IMR-90 (cell line): ENCODE results near the gene SNX15. TPM values are rescaled to one million over a fixed set of nuclear protein-coding genes. Genes with fewer than 3 reads are reported as not detected.
A peak's percentile ranks its signal among the peaks of the same experiment; 100 is the strongest.

Source experiments
- ATAC-seq: fragments of 200-7000 bp; cut with Tn5 transposase; 2 replicates; pipeline ENCODE4 v1.9.1; 2020; ENCODE audit warnings: low read depth, mild to moderate bottlenecking, moderate library complexity
- BruUV-seq: library from RNA; stranded (reverse); fragments of 400-500 nt; replicated peaks from 2 replicates; lab custom pipeline; 2021; lab: Mats Ljungman, UMichigan
- CTCF ChIA-PET: fragments of 300-600 bp; formaldehyde crosslinking; extraction: SDS; loops from one replicate; lab custom pipeline; 2021; ENCODE audit warnings: antibody characterized with exemption; lab: Yijun Ruan, JAX
- POLR2A ChIA-PET: fragments of 300-600 bp; sonication (Branson Sonifier 250); formaldehyde crosslinking; loops from one replicate; lab custom pipeline; 2022; ENCODE audit warnings: antibody characterized with exemption; ENCODE audit not compliant: unreplicated experiment; lab: Charles Lee
- DNase-seq: peaks from one replicate; pipeline ENCODE4 v3.0.0; 2013
- H2AFZ ChIP-seq: replicated peaks from 2 replicates; pipeline ENCODE3; 2013; ENCODE audit warnings: low read length, mild to moderate bottlenecking; ENCODE audit not compliant: poor library complexity
- H2AK5ac ChIP-seq: 2 replicates; pipeline ENCODE4 v1.6.1; 2013; ENCODE audit warnings: low read depth, low read length, inconsistent platforms
- H2AK9ac ChIP-seq: replicated peaks from 2 replicates; pipeline ENCODE3; 2013; ENCODE audit warnings: mild to moderate bottlenecking, low read depth, low read length, moderate library complexity; ENCODE audit not compliant: poor library complexity
- H2BK120ac ChIP-seq: 2 replicates; pipeline ENCODE4 v1.6.1; 2013; ENCODE audit warnings: low read depth, low read length, inconsistent platforms
- H2BK15ac ChIP-seq: 3 replicates; pipeline ENCODE4 v1.6.1; 2013; ENCODE audit warnings: low read depth, low read length, inconsistent platforms
- H2BK20ac ChIP-seq: 2 replicates; pipeline ENCODE4 v1.6.1; 2013; ENCODE audit warnings: low read depth, mild to moderate bottlenecking, inconsistent platforms, low read length, moderate library complexity
- H2BK5ac ChIP-seq: 2 replicates; pipeline ENCODE4 v1.6.1; 2013; ENCODE audit warnings: mild to moderate bottlenecking, low read depth, low read length, inconsistent platforms; ENCODE audit not compliant: poor library complexity, severe bottlenecking
- H3K14ac ChIP-seq: replicated peaks from 2 replicates; pipeline ENCODE4 v1.6.1; 2013; ENCODE audit warnings: low read depth, low read length, inconsistent platforms
- H3K18ac ChIP-seq: 2 replicates; pipeline ENCODE4 v1.6.1; 2013; ENCODE audit warnings: low read depth, low read length, control low read depth
- H3K23ac ChIP-seq: 2 replicates; pipeline ENCODE4 v1.6.1; 2013; ENCODE audit warnings: low read depth, low read length, inconsistent platforms
- H3K27ac ChIP-seq: 2 replicates; pipeline ENCODE4 v1.5.1; 2013; ENCODE audit warnings: mild to moderate bottlenecking, control low read depth, low read length; ENCODE audit not compliant: insufficient read depth
- H3K27me3 ChIP-seq: 2 replicates; pipeline ENCODE4 v1.6.1; 2013; ENCODE audit warnings: low read length; ENCODE audit not compliant: control insufficient read depth, insufficient read depth
- H3K36me3 ChIP-seq: 2 replicates; pipeline ENCODE4 v1.6.1; 2013; ENCODE audit warnings: low read length, mixed read lengths; ENCODE audit not compliant: control insufficient read depth, insufficient read depth
- H3K4ac ChIP-seq: 2 replicates; pipeline ENCODE4 v1.6.1; 2013; ENCODE audit warnings: low read depth, low read length, inconsistent platforms
- H3K4me1 ChIP-seq: 2 replicates; pipeline ENCODE4 v1.6.1; 2013; ENCODE audit warnings: low read length, mixed read lengths; ENCODE audit not compliant: control insufficient read depth, insufficient read depth
- H3K4me2 ChIP-seq: 2 replicates; pipeline ENCODE4 v1.6.1; 2013; ENCODE audit warnings: low read depth, mild to moderate bottlenecking, control low read depth, low read length, moderate library complexity
- H3K4me3 ChIP-seq: 2 replicates; pipeline ENCODE4 v1.5.1; 2013; ENCODE audit warnings: low read depth, mild to moderate bottlenecking, control low read depth, low read length, moderate library complexity; ENCODE audit not compliant: insufficient read depth
- H3K56ac ChIP-seq: 2 replicates; pipeline ENCODE4 v1.6.1; 2013; ENCODE audit warnings: low read length, inconsistent platforms; ENCODE audit not compliant: insufficient read depth; ENCODE audit errors: extremely low read depth
- H3K79me1 ChIP-seq, 2 experiments: 2 replicates each; pipeline ENCODE4 v1.6.1; 2013; ENCODE audit warnings: low read length in 2 of 2, inconsistent platforms in 1 of 2, low read depth in 1 of 2
- H3K9ac ChIP-seq: 2 replicates; pipeline ENCODE4 v1.6.1; 2013; ENCODE audit warnings: low read depth, low read length, control low read depth
- H3K9me1 ChIP-seq: 2 replicates; pipeline ENCODE4 v1.6.1; 2013; ENCODE audit warnings: low read length, inconsistent platforms; ENCODE audit not compliant: insufficient read depth
- H3K9me3 ChIP-seq: 2 replicates; pipeline ENCODE4 v1.6.1; 2013; ENCODE audit warnings: low read length; ENCODE audit not compliant: control insufficient read depth, insufficient read depth
- H4K20me1 ChIP-seq: 2 replicates; pipeline ENCODE4 v1.6.1; 2013; ENCODE audit warnings: low read length, inconsistent platforms; ENCODE audit not compliant: insufficient read depth
- H4K5ac ChIP-seq: 2 replicates; pipeline ENCODE4 v1.6.1; 2013; ENCODE audit warnings: mild to moderate bottlenecking, low read depth, low read length, control low read depth
- H4K8ac ChIP-seq, 2 experiments: 2 replicates each; pipeline ENCODE4 v1.6.1; 2013; ENCODE audit warnings: low read depth in 2 of 2, low read length in 2 of 2, control low read depth in 1 of 2, inconsistent platforms in 1 of 2
- H4K91ac ChIP-seq: 2 replicates; pipeline ENCODE4 v1.6.1; 2013; ENCODE audit warnings: low read depth, low read length, inconsistent platforms; ENCODE audit not compliant: insufficient read depth
- CEBPB ChIP-seq: IDR thresholded peaks from 2 replicates; pipeline ENCODE4 v1.6.1; 2012; ENCODE audit warnings: low read depth, low read length, improper control_type of control experiment
- CHD1 ChIP-seq: IDR thresholded peaks from 2 replicates; pipeline ENCODE4 v1.6.1; 2012; ENCODE audit warnings: low read depth, low read length, improper control_type of control experiment
- MAFK ChIP-seq: IDR thresholded peaks from 2 replicates; pipeline ENCODE4 v1.6.1; 2012; ENCODE audit warnings: low read depth, low read length, improper control_type of control experiment
- MXI1 ChIP-seq: IDR thresholded peaks from 2 replicates; pipeline ENCODE4 v1.6.1; 2012; ENCODE audit warnings: low read depth, mild to moderate bottlenecking, low read length, moderate library complexity, borderline replicate concordance
- NFE2L2 ChIP-seq: fragments of 150-350 bp; IDR thresholded peaks from 2 replicates; pipeline ENCODE4 v1.6.1; 2016; ENCODE audit warnings: low read depth, mild to moderate bottlenecking, low read length
- RAD21 ChIP-seq: IDR thresholded peaks from 2 replicates; pipeline ENCODE4 v1.6.1; 2012; ENCODE audit warnings: low read length, improper control_type of control experiment
- RFX5 ChIP-seq: IDR thresholded peaks from 2 replicates; pipeline ENCODE4 v1.8.0; 2012; ENCODE audit warnings: low read depth, mild to moderate bottlenecking, low read length, moderate library complexity
- SMC3 ChIP-seq: fragments of 150-350 bp; IDR thresholded peaks from 2 replicates; pipeline ENCODE4 v1.6.1; 2016; ENCODE audit warnings: low read depth, mild to moderate bottlenecking, antibody characterized with exemption, low read length, moderate library complexity
- WGBS, 2 experiments: methylation state at CpG; one replicate each; pipeline versions ENCODE4 v1.1.5 to v1.1.7; 2013; ENCODE audit warnings: missing lambda C conversion rate in 2 of 2; ENCODE audit not compliant: insufficient read length in 1 of 2; ENCODE audit errors: extremely low coverage in 2 of 2; 5-methylcytosine and 5-hydroxymethylcytosine counted together
- dilution Hi-C: fragments of 300-500 bp; cut with HindIII; formaldehyde crosslinking; loops from one replicate; pipeline ENCODE4 v1.14.3; 2018; ENCODE audit warnings: low sequenced_read_pairs; ENCODE audit not compliant: unreplicated experiment
- in situ Hi-C: fragments of 300-500 bp; cut with MboI; formaldehyde crosslinking; loops from 3 replicates; pipeline ENCODE4 v1.14.3; 2019; ENCODE audit warnings: low sequenced_read_pairs, inconsistent platforms, mixed read lengths
- intact Hi-C: fragments of 100-400 bp; cut with micrococcal nuclease; formaldehyde crosslinking; loops from 2 replicates; pipeline ENCODE4 v1.10.0; 2022
- polyA plus RNA-seq, 3 experiments: library from polyadenylated mRNA; depleted of rRNA; stranded (reverse); fragments of >200 nt; gene quantifications; 2 replicates each; pipeline ENCODE4 v1.2.3, GENCODE V29; 2012; ENCODE audit warnings: low replicate concordance in 1 of 3
- total RNA-seq: library from RNA; depleted of rRNA; stranded (reverse); fragments of >200 nt; gene quantifications from 2 replicates; pipeline ENCODE4 v1.2.3, GENCODE V29; 2012
- TF ChIP-seq, protein P1 (sequence below): fragments of 150-350 bp; IDR thresholded peaks from 2 replicates; pipeline ENCODE4 v1.6.1; 2017; ENCODE audit warnings: mild to moderate bottlenecking, antibody characterized with exemption, low read length, low read depth
- TF ChIP-seq, protein P2 (sequence below): fragments of 150-350 bp; IDR thresholded peaks from 2 replicates; pipeline ENCODE4 v1.6.1; 2016; ENCODE audit warnings: low read depth, mild to moderate bottlenecking, low read length, moderate library complexity, borderline replicate concordance

Gene SNX15
- total and polyA plus RNA-seq, 2 of the 4 experiments (the other 2 are of a cell fraction), result 9.0 to 16.3 TPM

DNA sequence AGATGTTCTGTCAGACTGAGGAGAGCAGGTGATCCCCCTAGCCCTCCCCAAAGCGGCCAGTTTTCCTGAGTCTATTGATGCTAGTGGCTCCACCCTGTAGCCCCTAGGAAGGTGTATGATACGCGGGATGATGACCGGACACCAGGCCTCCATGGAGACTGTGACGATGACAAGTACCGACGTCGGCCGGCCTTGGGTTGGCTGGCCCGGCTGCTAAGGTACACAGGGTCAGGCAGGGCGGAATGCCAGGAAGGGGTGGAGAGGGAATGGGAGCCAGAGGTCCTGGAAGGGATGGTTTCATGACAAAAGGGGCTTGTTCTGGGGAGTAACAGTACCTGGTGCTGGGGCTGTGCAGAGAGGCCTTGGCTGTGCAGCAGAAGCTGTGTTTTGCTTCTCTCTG, 60.0 kb downstream of the SNX15 start:
- Histone ChIP-seq H2BK20ac (no peak overlapping the region), H3K14ac (no peak overlapping the region), H4K5ac (no peak overlapping the region), H2AK5ac (no peak overlapping the region), H3K9ac (no peak overlapping the region), H3K4me1 (peaks cover 4% of the 10 kb centered on the region; the same call in 1 of the 2 replicates), H3K9me3 (no peaks in the 10 kb centered on the region), H3K79me1 (peaks cover 25 to 35% of the 10 kb centered on the region in 2 experiments), H2AK9ac (peak overlapping the region; percentile 10), H2BK5ac (no peak overlapping the region), H3K18ac (no peak overlapping the region), H3K4ac (no peak overlapping the region), H4K20me1 (no peaks in the 10 kb centered on the region; the same call in 1 of the 2 replicates), H4K8ac (no peak overlapping the region), H3K4me2 (no peak overlapping the region), H3K9me1 (no peaks in the 10 kb centered on the region), H3K4me3 (no peak overlapping the region), H3K27ac (no peak overlapping the region), H2BK15ac (no peak overlapping the region), H2AFZ (no peak overlapping the region), H3K23ac (no peak overlapping the region), H3K27me3 (no peaks in the 10 kb centered on the region), H3K36me3 (peaks cover 35% of the 10 kb centered on the region), H2BK120ac (no peak overlapping the region), H4K91ac (no peak overlapping the region), H3K56ac (no peak overlapping the region)
- dilution Hi-C loops (no loop called here), in situ Hi-C loops (no loop called here), intact Hi-C loops (no loop called here)
- ATAC-seq (no peak), DNase-seq (no peak)
- TF ChIP-seq, protein P1, sequence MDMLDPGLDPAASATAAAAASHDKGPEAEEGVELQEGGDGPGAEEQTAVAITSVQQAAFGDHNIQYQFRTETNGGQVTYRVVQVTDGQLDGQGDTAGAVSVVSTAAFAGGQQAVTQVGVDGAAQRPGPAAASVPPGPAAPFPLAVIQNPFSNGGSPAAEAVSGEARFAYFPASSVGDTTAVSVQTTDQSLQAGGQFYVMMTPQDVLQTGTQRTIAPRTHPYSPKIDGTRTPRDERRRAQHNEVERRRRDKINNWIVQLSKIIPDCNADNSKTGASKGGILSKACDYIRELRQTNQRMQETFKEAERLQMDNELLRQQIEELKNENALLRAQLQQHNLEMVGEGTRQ, result no peak
- TF ChIP-seq SMC3, result no peak
- TF ChIP-seq MAFK, result no peak
- no peak for TF ChIP-seq RAD21
- no peak for TF ChIP-seq MXI1
- TF ChIP-seq CEBPB, result no peak
- TF ChIP-seq NFE2L2, result no peak
- no peak for TF ChIP-seq RFX5
- no peak for TF ChIP-seq CHD1
- TF ChIP-seq, protein P2, sequence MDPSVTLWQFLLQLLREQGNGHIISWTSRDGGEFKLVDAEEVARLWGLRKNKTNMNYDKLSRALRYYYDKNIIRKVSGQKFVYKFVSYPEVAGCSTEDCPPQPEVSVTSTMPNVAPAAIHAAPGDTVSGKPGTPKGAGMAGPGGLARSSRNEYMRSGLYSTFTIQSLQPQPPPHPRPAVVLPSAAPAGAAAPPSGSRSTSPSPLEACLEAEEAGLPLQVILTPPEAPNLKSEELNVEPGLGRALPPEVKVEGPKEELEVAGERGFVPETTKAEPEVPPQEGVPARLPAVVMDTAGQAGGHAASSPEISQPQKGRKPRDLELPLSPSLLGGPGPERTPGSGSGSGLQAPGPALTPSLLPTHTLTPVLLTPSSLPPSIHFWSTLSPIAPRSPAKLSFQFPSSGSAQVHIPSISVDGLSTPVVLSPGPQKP, result no peak
- ChIA-PET POLR2A (no interaction called here), CTCF (no interaction called here)
- WGBS, 2 experiments, result 92% methylated on average over 5 of the region's 11 CpGs; no CpG with 5 or more reads in 1 of the 2 experiments
- BruUV-seq, result no TSS peak
